Astrocyte (in vitro differentiated cells and primary cell): ENCODE results near the gene RNF150. TPM values are rescaled to one million over a fixed set of nuclear protein-coding genes. Genes with fewer than 3 reads are reported as not detected.

ENCODE experiments used
- DNase-seq: peaks from one replicate; pipeline ENCODE4 v3.0.0-alpha.2; 2010; ENCODE audit warnings: low read depth
- FAIRE-seq: peaks from 2 replicates; lab custom pipeline; 2011; peaks lifted over from hg19 to GRCh38; lab: Jason Lieb, UNC
- H2AFZ ChIP-seq: 2 replicates; pipeline ENCODE4 v1.6.0; 2012; ENCODE audit warnings: low read depth, low read length, inconsistent platforms
- H3K27ac ChIP-seq: 2 replicates; pipeline ENCODE4 v1.5.1; 2011; ENCODE audit warnings: low read depth, low read length, inconsistent platforms
- H3K27me3 ChIP-seq: 2 replicates; pipeline ENCODE4 v1.6.0; 2011; ENCODE audit warnings: low read length, inconsistent platforms; ENCODE audit not compliant: insufficient read depth
- H3K36me3 ChIP-seq: 2 replicates; pipeline ENCODE4 v1.5.1; 2011; ENCODE audit warnings: low read length, inconsistent platforms; ENCODE audit not compliant: insufficient read depth
- H3K4me1 ChIP-seq: 2 replicates; pipeline ENCODE4 v1.5.1; 2011; ENCODE audit warnings: low read length, inconsistent platforms; ENCODE audit not compliant: insufficient read depth
- H3K4me2 ChIP-seq: 2 replicates; pipeline ENCODE4 v1.6.0; 2012; ENCODE audit warnings: low read length, inconsistent platforms
- H3K4me3 ChIP-seq: 2 replicates; pipeline ENCODE4 v1.5.1; 2011; ENCODE audit warnings: low read depth, mild to moderate bottlenecking, low read length, inconsistent platforms; ENCODE audit not compliant: insufficient read depth
- H3K79me2 ChIP-seq: 2 replicates; pipeline ENCODE4 v1.6.0; 2012; ENCODE audit warnings: mild to moderate bottlenecking, low read length, inconsistent platforms; ENCODE audit not compliant: insufficient read depth
- H3K9ac ChIP-seq: 2 replicates; pipeline ENCODE4 v1.6.0; 2012; ENCODE audit warnings: mild to moderate bottlenecking, low read length, inconsistent platforms
- H3K9me3 ChIP-seq: 2 replicates; pipeline ENCODE4 v1.5.1; 2012; ENCODE audit warnings: low read depth, mild to moderate bottlenecking, low read length, inconsistent platforms; ENCODE audit not compliant: insufficient read depth
- H4K20me1 ChIP-seq: 2 replicates; pipeline ENCODE4 v1.6.0; 2012; ENCODE audit warnings: low read length, inconsistent platforms; ENCODE audit not compliant: insufficient read depth
- H3K27ac Mint-ChIP-seq: one replicate; pipeline ENCODE4 v1.8.0; 2021; ENCODE audit warnings: mild to moderate bottlenecking, mixed read lengths; ENCODE audit not compliant: unreplicated experiment
- H3K27me3 Mint-ChIP-seq: one replicate; pipeline ENCODE4 v1.8.0; 2021; ENCODE audit warnings: low read depth, mixed read lengths; ENCODE audit not compliant: unreplicated experiment
- H3K36me3 Mint-ChIP-seq: one replicate; pipeline ENCODE4 v1.8.0; 2021; ENCODE audit warnings: low read depth, mixed read lengths; ENCODE audit not compliant: unreplicated experiment
- H3K4me1 Mint-ChIP-seq: one replicate; pipeline ENCODE4 v1.8.0; 2021; ENCODE audit warnings: low read depth, mixed read lengths; ENCODE audit not compliant: unreplicated experiment
- H3K4me3 Mint-ChIP-seq: one replicate; pipeline ENCODE4 v1.8.0; 2021; ENCODE audit warnings: mild to moderate bottlenecking, moderate library complexity, mixed read lengths; ENCODE audit not compliant: unreplicated experiment
- H3K9me3 Mint-ChIP-seq: one replicate; pipeline ENCODE4 v1.8.0; 2021; ENCODE audit warnings: mild to moderate bottlenecking, mixed read lengths; ENCODE audit not compliant: unreplicated experiment
- EZH2 ChIP-seq: IDR thresholded peaks from 2 replicates; pipeline ENCODE4 v1.6.1; 2012; ENCODE audit warnings: mild to moderate bottlenecking, low read length, inconsistent platforms; ENCODE audit not compliant: insufficient read depth
- total RNA-seq: library from RNA; stranded (reverse); gene quantifications from 2 replicates; pipeline ENCODE4 v1.2.1, GENCODE V29; 2021
- TF ChIP-seq, protein P1 (sequence below): IDR thresholded peaks from 2 replicates; pipeline ENCODE4 v1.5.1; 2011; ENCODE audit warnings: low read depth, mild to moderate bottlenecking, inconsistent platforms, low read length, moderate library complexity; ENCODE audit not compliant: insufficient read depth

Gene RNF150
- total RNA-seq, 1 donor from 2014 or later, result 5.2 TPM

DNA sequence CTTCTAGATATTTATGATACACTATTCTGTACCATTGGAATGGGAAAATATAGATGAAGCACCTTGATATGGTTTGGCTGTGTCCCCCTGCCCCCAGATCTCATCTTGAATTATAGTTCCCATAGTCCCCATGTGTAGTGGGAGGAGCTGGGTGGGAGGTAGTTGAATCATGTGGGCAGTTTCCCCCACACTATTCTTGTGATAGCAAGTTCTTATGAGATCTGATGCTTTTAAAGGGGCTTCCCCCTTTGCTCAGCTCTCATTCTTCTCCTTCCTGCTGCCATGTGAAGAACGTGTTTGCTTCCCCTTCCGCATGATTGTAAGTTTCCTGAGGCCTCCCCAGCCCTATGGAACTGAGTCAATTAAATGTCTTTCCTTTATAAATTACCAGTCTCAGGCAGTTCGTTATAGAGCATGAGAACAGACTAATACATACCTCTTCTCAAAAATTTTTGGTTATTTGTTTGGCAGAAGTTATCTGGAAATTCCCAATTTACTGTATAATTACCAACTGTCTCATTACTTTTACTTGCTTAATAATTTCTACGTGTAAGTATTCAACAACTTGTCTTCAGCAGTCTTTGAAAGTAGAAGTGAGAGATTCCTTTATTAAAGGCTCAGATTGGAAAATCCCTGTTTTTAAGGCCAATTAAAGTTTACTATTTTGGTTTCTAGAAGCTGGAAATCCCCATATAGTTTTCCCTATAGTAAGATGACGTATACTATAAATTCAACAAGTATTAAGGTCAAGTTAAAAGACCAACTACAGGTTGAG lies 152.7 kb downstream of the RNF150 start:
- no peaks in the 10 kb centered on the region for H3K27me3 ChIP-seq
- no peaks in the 10 kb centered on the region for H3K79me2 ChIP-seq
- H3K36me3 ChIP-seq, result no peaks in the 10 kb centered on the region
- Mint-ChIP-seq H3K27ac (no peak overlapping the region), H3K4me3 (no peak overlapping the region), H3K27me3 (no peaks in the 10 kb centered on the region), H3K36me3 (no peaks in the 10 kb centered on the region), H3K4me1 (peaks cover 6% of the 10 kb centered on the region), H3K9me3 (no peaks in the 10 kb centered on the region)
- FAIRE-seq (no peak), DNase-seq (no peak)
- no peak for TF ChIP-seq EZH2
- H3K27ac ChIP-seq, result no peak overlapping the region
- no peak overlapping the region for H3K4me2 ChIP-seq
- H3K4me1 ChIP-seq, result no peaks in the 10 kb centered on the region
- no peaks in the 10 kb centered on the region for H3K9me3 ChIP-seq
- no peak overlapping the region for H3K9ac ChIP-seq
- H3K4me3 ChIP-seq, result no peak overlapping the region
- no peaks in the 10 kb centered on the region for H4K20me1 ChIP-seq
- no peak overlapping the region for H2AFZ ChIP-seq

DNA sequence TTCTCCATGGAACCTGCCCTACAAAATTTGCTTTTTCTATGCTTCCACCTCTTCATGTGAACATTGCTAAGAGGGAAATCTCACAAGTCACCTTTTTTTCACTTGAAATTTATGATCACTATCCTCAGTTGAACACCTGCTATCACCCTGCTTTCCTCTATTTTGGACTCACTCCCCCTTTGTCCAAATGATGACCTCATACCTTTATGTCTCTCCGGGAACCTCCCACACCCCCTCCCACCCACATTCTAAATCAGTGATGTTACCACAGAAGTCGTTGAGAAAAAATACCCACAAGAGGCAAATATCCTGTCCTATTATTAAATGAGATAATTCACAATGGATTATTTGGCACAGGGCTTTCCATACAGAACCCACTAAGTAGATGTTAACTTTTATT lies 156.5 kb downstream of the RNF150 start:
- H3K27ac Mint-ChIP-seq, result no peak overlapping the region
- FAIRE-seq, result no peak

DNA sequence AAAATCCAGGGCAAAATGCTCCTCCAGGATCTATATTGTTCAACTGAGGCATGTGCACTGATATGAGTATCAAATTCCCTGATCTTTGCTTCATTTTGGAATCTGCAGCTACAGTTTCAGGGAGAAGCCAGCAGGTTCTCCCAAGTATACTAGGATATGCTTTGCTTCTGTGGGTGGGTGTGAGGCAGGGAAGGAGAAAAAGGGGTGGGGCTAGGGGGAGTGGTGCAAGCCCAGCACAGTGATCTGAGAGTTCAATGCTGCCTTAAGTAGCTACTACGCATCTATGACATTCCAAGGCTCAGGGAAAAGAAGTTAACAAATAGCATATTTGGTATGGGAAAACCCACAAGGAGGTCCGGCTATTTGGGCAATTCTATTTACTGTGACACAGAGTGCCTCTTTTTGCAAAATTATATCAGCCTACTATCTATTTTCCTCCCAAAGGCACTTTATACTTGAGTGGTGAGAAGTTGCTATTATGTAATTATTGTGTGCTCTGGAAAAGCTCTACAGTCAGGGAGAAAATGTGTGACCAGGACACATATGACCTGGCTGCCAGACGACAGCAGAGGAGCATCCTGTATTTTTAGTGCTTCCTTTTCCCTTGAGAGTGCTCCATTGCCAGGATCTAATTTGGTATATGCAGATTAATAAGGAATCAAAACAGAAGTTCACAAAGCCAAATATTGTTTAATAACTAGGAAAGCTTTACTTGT lies 162.0 kb downstream of the RNF150 start:
- H2AFZ ChIP-seq, result no peak overlapping the region
- no peaks in the 10 kb centered on the region for H4K20me1 ChIP-seq
- no peaks in the 10 kb centered on the region for H3K27me3 ChIP-seq
- Mint-ChIP-seq H3K27me3 (no peaks in the 10 kb centered on the region), H3K4me3 (no peak overlapping the region), H3K4me1 (peaks cover 3% of the 10 kb centered on the region), H3K27ac (no peak overlapping the region), H3K9me3 (no peaks in the 10 kb centered on the region), H3K36me3 (no peaks in the 10 kb centered on the region)
- H3K4me2 ChIP-seq, result no peak overlapping the region
- H3K4me1 ChIP-seq, result no peaks in the 10 kb centered on the region
- no peak overlapping the region for H3K27ac ChIP-seq
- no peak for FAIRE-seq
- H3K9me3 ChIP-seq, result no peaks in the 10 kb centered on the region
- DNase-seq, result no peak
- TF ChIP-seq EZH2, result no peak
- TF ChIP-seq, protein P1, sequence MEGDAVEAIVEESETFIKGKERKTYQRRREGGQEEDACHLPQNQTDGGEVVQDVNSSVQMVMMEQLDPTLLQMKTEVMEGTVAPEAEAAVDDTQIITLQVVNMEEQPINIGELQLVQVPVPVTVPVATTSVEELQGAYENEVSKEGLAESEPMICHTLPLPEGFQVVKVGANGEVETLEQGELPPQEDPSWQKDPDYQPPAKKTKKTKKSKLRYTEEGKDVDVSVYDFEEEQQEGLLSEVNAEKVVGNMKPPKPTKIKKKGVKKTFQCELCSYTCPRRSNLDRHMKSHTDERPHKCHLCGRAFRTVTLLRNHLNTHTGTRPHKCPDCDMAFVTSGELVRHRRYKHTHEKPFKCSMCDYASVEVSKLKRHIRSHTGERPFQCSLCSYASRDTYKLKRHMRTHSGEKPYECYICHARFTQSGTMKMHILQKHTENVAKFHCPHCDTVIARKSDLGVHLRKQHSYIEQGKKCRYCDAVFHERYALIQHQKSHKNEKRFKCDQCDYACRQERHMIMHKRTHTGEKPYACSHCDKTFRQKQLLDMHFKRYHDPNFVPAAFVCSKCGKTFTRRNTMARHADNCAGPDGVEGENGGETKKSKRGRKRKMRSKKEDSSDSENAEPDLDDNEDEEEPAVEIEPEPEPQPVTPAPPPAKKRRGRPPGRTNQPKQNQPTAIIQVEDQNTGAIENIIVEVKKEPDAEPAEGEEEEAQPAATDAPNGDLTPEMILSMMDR, result no peak
- no peak overlapping the region for H3K9ac ChIP-seq
- H3K36me3 ChIP-seq, result no peaks in the 10 kb centered on the region
- H3K79me2 ChIP-seq, result no peaks in the 10 kb centered on the region
- no peak overlapping the region for H3K4me3 ChIP-seq

More for the DNA sequence above, 156.5 kb downstream of the RNF150 start:
- H3K9me3 Mint-ChIP-seq, result no peaks in the 10 kb centered on the region
- H3K27ac ChIP-seq, result no peak overlapping the region
- no peaks in the 10 kb centered on the region for H3K36me3 Mint-ChIP-seq
- no peak overlapping the region for H3K4me3 ChIP-seq
- no peaks in the 10 kb centered on the region for H3K9me3 ChIP-seq
- no peak overlapping the region for H3K4me3 Mint-ChIP-seq
- peaks cover 6% of the 10 kb centered on the region for H3K4me1 Mint-ChIP-seq
- H3K27me3 ChIP-seq, result no peaks in the 10 kb centered on the region
- no peak for DNase-seq
- H3K27me3 Mint-ChIP-seq, result no peaks in the 10 kb centered on the region
- H3K36me3 ChIP-seq, result no peaks in the 10 kb centered on the region
- H3K79me2 ChIP-seq, result no peaks in the 10 kb centered on the region
- no peak overlapping the region for H2AFZ ChIP-seq
- H3K4me2 ChIP-seq, result no peak overlapping the region
- TF ChIP-seq, protein P1, result no peak
- no peak for TF ChIP-seq EZH2
- no peaks in the 10 kb centered on the region for H3K4me1 ChIP-seq
- no peaks in the 10 kb centered on the region for H4K20me1 ChIP-seq
- no peak overlapping the region for H3K9ac ChIP-seq
